ENCODE results near the gene CYP2E1.

CYP2E1 gene

DNA sequence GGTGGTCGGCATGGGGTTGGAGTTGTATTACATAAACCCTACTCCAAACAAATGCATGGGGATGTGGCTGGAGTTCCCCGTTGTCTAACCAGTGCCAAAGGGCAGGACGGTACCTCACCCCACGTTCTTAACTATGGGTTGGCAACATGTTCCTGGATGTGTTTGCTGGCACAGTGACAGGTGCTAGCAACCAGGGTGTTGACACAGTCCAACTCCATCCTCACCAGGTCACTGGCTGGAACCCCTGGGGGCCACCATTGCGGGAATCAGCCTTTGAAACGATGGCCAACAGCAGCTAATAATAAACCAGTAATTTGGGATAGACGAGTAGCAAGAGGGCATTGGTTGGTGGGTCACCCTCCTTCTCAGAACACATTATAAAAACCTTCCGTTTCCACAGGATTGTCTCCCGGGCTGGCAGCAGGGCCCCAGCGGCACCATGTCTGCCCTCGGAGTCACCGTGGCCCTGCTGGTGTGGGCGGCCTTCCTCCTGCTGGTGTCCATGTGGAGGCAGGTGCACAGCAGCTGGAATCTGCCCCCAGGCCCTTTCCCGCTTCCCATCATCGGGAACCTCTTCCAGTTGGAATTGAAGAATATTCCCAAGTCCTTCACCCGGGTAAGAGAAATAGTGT lies at the start of gene CYP2E1:
Gene CYP2E1, plus strand, starts transcription at position 407 of the 632 bp plus-strand sequence. Its CDS starts 33 bp downstream, at position 440.
- DNase-seq (ENCODE audit: low read depth), result no peak
- TF ChIP-seq CTCF (IDR thresholded peaks at IDR 0.05; ENCODE audit: low read depth, low read length, missing control alignments), result no peak
- no peak within 1 kb of the TSS for H3K4me3 ChIP-seq (ENCODE audit: low read depth, low read length)

- no peak overlapping the region for H3K4me3 ChIP-seq (ENCODE audit: low read depth, low read length)
- no peak for TF ChIP-seq CTCF (IDR thresholded peaks at IDR 0.05; ENCODE audit: low read depth, low read length, missing control alignments)
- DNase-seq (ENCODE audit: low read depth), result no peak
Measured at GRCh38 chr10:133481086-133481643, 46.0 kb upstream of the CYP2E1 start.

- DNase-seq (ENCODE audit: low read depth), result no peak
- no peak for TF ChIP-seq CTCF (IDR thresholded peaks at IDR 0.05; ENCODE audit: low read depth, low read length, missing control alignments)
- no peak overlapping the region for H3K4me3 ChIP-seq (ENCODE audit: low read depth, low read length)
Measured at GRCh38 chr10:133481657-133482056, 45.5 kb upstream of the CYP2E1 start.

- DNase-seq (ENCODE audit: low read depth), result no peak
- no peak overlapping the region for H3K4me3 ChIP-seq (ENCODE audit: low read depth, low read length)
- TF ChIP-seq CTCF (IDR thresholded peaks at IDR 0.05; ENCODE audit: low read depth, low read length, missing control alignments), result no peak
Measured at GRCh38 chr10:133484818-133485217, 42.3 kb upstream of the CYP2E1 start.

- H3K4me3 ChIP-seq (ENCODE audit: low read depth, low read length), result no peak overlapping the region
- no peak for DNase-seq (ENCODE audit: low read depth)
- TF ChIP-seq CTCF (IDR thresholded peaks at IDR 0.05; ENCODE audit: low read depth, low read length, missing control alignments), result no peak
Measured at GRCh38 chr10:133487085-133487484, 40.1 kb upstream of the CYP2E1 start.

DNA sequence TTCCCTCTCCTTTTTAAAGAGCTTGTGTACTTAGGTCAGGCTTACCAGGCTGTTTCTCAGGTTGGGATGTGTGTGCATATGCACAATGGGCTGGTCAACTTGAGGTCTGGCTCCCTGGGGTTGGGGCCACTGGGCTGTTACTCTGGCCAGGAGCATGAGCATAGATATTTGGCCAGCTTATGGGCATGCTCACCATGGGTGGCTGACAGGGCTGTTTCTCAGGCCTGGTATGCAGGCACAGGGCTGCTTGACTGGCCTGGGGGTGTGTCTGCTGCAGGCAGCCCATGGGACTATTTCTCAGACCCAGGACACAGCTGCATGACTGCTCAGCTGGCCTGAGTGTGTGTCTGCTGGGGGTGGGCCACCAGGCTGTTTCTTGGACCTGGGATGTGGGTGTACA lies 38.8 kb upstream of the CYP2E1 start:
- no peak for DNase-seq (ENCODE audit: low read depth)
- no peak overlapping the region for H3K4me3 ChIP-seq (ENCODE audit: low read depth, low read length)
- TF ChIP-seq CTCF (IDR thresholded peaks at IDR 0.05; ENCODE audit: low read depth, low read length, missing control alignments), result no peak
